HepG2 (cell line): Measurements from ENCODE around the gene CASZ1. TPM values are rescaled to one million over a fixed set of nuclear protein-coding genes. Genes with fewer than 3 reads are reported as not detected.

Source experiments
- AHDC1 ChIP-seq: sonication (generic); formaldehyde crosslinking; IDR thresholded peaks from 2 replicates; pipeline ENCODE4 v1.5.1; 2020; ENCODE audit warnings: mild to moderate bottlenecking, missing genetic modification reagents, borderline replicate concordance
- ELF3 ChIP-seq: IDR thresholded peaks from 2 replicates; pipeline ENCODE4 v1.6.1; 2016; ENCODE audit warnings: missing genetic modification reagents, missing compliant biosample characterization
- FIP1L1 ChIP-seq: fragments of 200-400 bp; formaldehyde crosslinking; IDR thresholded peaks from 2 replicates; pipeline ENCODE4 v1.6.1; 2018; ENCODE audit warnings: low read depth, mild to moderate bottlenecking, low read length, moderate library complexity, borderline replicate concordance; ENCODE audit not compliant: insufficient read depth
- FOXA3 ChIP-seq: IDR thresholded peaks from 2 replicates; pipeline ENCODE4 v1.6.1; 2016; ENCODE audit warnings: missing genetic modification reagents, missing compliant biosample characterization
- GLMP ChIP-seq: sonication (generic); formaldehyde crosslinking; IDR thresholded peaks from 2 replicates; pipeline ENCODE4 v1.9.0; 2021; ENCODE audit warnings: missing genetic modification reagents, mild to moderate bottlenecking, borderline replicate concordance
- GMEB2 ChIP-seq: IDR thresholded peaks from 2 replicates; pipeline ENCODE4 v1.6.1; 2016; ENCODE audit warnings: missing biosample characterization, missing genetic modification reagents, low read depth
- HOXA3 ChIP-seq: sonication (generic); formaldehyde crosslinking; IDR thresholded peaks from 2 replicates; pipeline ENCODE4 v1.5.0; 2020; ENCODE audit warnings: missing genetic modification reagents
- MBD4 ChIP-seq: IDR thresholded peaks from 2 replicates; pipeline ENCODE4 v1.6.1; 2012; ENCODE audit warnings: low read length, inconsistent platforms, borderline replicate concordance
- PCBP1 ChIP-seq: fragments of 200-400 bp; formaldehyde crosslinking; IDR thresholded peaks from 2 replicates; pipeline ENCODE4 v1.6.1; 2017; ENCODE audit warnings: mild to moderate bottlenecking, low read depth, low read length, borderline replicate concordance
- PHF8 ChIP-seq: sonication (generic); formaldehyde crosslinking; IDR thresholded peaks from 2 replicates; pipeline ENCODE4 v1.5.0; 2020; ENCODE audit warnings: missing genetic modification reagents
- PRPF4 ChIP-seq: fragments of 200-400 bp; formaldehyde crosslinking; IDR thresholded peaks from 2 replicates; pipeline ENCODE4 v1.6.1; 2016; ENCODE audit warnings: low read length, low read depth; ENCODE audit not compliant: poor library complexity, severe bottlenecking
- SMC3 ChIP-seq: IDR thresholded peaks from 2 replicates; pipeline ENCODE4 v1.6.1; 2011; ENCODE audit warnings: low read length, improper control_type of control experiment
- STAG1 ChIP-seq: sonication (generic); formaldehyde crosslinking; IDR thresholded peaks from 2 replicates; pipeline ENCODE4 v1.4.0; 2020; ENCODE audit warnings: missing genetic modification reagents
- TP53 ChIP-seq: sonication (generic); formaldehyde crosslinking; conservative IDR thresholded peaks from 2 replicates; pipeline ENCODE4 v1.4.0; 2020; ENCODE audit warnings: missing genetic modification reagents
- ZBTB46 ChIP-seq: sonication (generic); formaldehyde crosslinking; IDR thresholded peaks from 2 replicates; pipeline ENCODE4 v1.4.0; 2020; ENCODE audit warnings: mild to moderate bottlenecking, missing genetic modification reagents, borderline replicate concordance
- ZNF10 ChIP-seq: sonication (generic); formaldehyde crosslinking; IDR thresholded peaks from 2 replicates; pipeline ENCODE4 v1.4.0; 2020; ENCODE audit warnings: mild to moderate bottlenecking, low read depth, missing genetic modification reagents, borderline replicate concordance
- ZNF530 ChIP-seq: sonication (generic); formaldehyde crosslinking; IDR thresholded peaks from 2 replicates; pipeline ENCODE4 v1.5.0; 2020; ENCODE audit warnings: low read depth, mild to moderate bottlenecking, missing genetic modification reagents
- ZNF546 ChIP-seq: sonication (generic); formaldehyde crosslinking; conservative IDR thresholded peaks from 2 replicates; pipeline ENCODE4 v1.8.1; 2023; ENCODE audit warnings: mild to moderate bottlenecking, missing genetic modification reagents
- ZNF773 ChIP-seq: sonication (generic); formaldehyde crosslinking; IDR thresholded peaks from 2 replicates; pipeline ENCODE4 v1.4.0; 2020; ENCODE audit warnings: missing genetic modification reagents, borderline replicate concordance
- polyA plus RNA-seq, 8 experiments: library from polyadenylated mRNA; depleted of rRNA in 3 of 8; stranded (reverse) in 7 of 8; unstranded in 1 of 8; fragments of >200 nt; fragmentation: Illumina TruSeq in 4 of 8; extraction: Trizol in 4 of 8; gene quantifications; 2 replicates each; pipeline versions ENCODE4 v1.2.1 to v1.2.3, GENCODE V29; 2011 to 2016; ENCODE audit warnings: low read depth in 4 of 8, missing spikeins in 1 of 8, mixed read lengths in 1 of 8; ENCODE audit not compliant: insufficient read depth in 1 of 8
- total RNA-seq, 5 experiments: library from RNA; depleted of rRNA; stranded (reverse); fragments of >200 nt; fragmentation: Illumina TruSeq; extraction: Trizol; gene quantifications; 2 replicates each; pipeline ENCODE4 v1.2.3, GENCODE V29; 2016; ENCODE audit warnings: low read depth in 1 of 5

The CASZ1 gene
- total and polyA plus RNA-seq, 2 of the 13 experiments (the other 11 are each of a cell fraction or from before 2014, with no cell fraction given) = 1.9 to 3.7 TPM

- no peak for TF ChIP-seq GMEB2 (CRISPR knock-in tag)
- TF ChIP-seq PRPF4 = no peak
- no peak for TF ChIP-seq SMC3
- 0 out of 2 replicates have a peak, but pooled peaks have one; percentile 66 for TF ChIP-seq PCBP1
- TF ChIP-seq ZNF773 (CRISPR knock-in tag) = no peak
- TF ChIP-seq AHDC1 (CRISPR knock-in tag) = no peak
- no peak for TF ChIP-seq MBD4
- TF ChIP-seq HOXA3 (CRISPR knock-in tag) = 0 out of 2 replicates have a peak, but pooled peaks have one; percentile 12
- TF ChIP-seq STAG1 (CRISPR knock-in tag) = no peak
- no peak for TF ChIP-seq TP53 (CRISPR knock-in tag)
- no peak for TF ChIP-seq ZNF530 (CRISPR knock-in tag)
- TF ChIP-seq ZNF10 = no peak
- TF ChIP-seq ELF3 = no peak
- TF ChIP-seq ZBTB46 (CRISPR knock-in tag) = no peak
- no peak for TF ChIP-seq FOXA3
- TF ChIP-seq FIP1L1 = no peak
- no peak for TF ChIP-seq ZNF546
- no peak for TF ChIP-seq GLMP (CRISPR knock-in tag)
- no peak for TF ChIP-seq PHF8
These were observed 101.5 kb downstream of the CASZ1 start (continued) for GRCh38 chr1:10694633-10695627.
